Fibroblast of skin of abdomen (primary cell): ENCODE data around the gene RNF181.
A peak's percentile ranks its signal among the peaks of the same experiment; 100 is the strongest.
"Not testable (repeated sequence)": the region's sequence is repeated elsewhere in the genome, so short reads cannot be mapped to it uniquely, and the experiment has no call there.

ENCODE experiments used
- DNase-seq: peaks from one replicate; pipeline ENCODE4 v3.0.0-alpha.2; 2013

RNF181 gene

GRCh38 chr2:85577386-85578242 lies 17.9 kb upstream of the RNF181 start, which contains the start of gene VAMP8:
Gene VAMP8, plus strand, starts transcription at chr2:85577586. Its CDS starts 61 bp downstream, at chr2:85577647.
- DNase-seq = no peak

GRCh38 chr2:85578243-85579180 lies 17.0 kb upstream of the RNF181 start:
- no peak for DNase-seq

GRCh38 chr2:85579266-85579935 lies 16.1 kb upstream of the RNF181 start:
- no peak for DNase-seq

- DNase-seq = no peak
These were observed 15.3 kb upstream of the RNF181 start for GRCh38 chr2:85580206-85580605.

GRCh38 chr2:85582492-85582891 lies 13.1 kb upstream of the RNF181 start:
- DNase-seq = no peak

- DNase-seq = no peak
These were observed 11.7 kb upstream of the RNF181 start for GRCh38 chr2:85583667-85584353.

GRCh38 chr2:85584354-85584856 lies 11.1 kb upstream of the RNF181 start, which contains the start of gene VAMP5:
Gene VAMP5, plus strand, starts transcription at chr2:85584431. Its CDS starts 60 bp downstream, at chr2:85584491.
- peak; percentile 12 for DNase-seq

GRCh38 chr2:85584857-85585780 lies 10.4 kb upstream of the RNF181 start:
- peak; percentile 57 for DNase-seq

GRCh38 chr2:85585781-85586105 lies 9.8 kb upstream of the RNF181 start:
- peak; percentile 76 for DNase-seq

- DNase-seq = no peak
These were observed 7.3 kb upstream of the RNF181 start for GRCh38 chr2:85588236-85588635.

- no peak for DNase-seq
These were observed 6.9 kb upstream of the RNF181 start for GRCh38 chr2:85588645-85589044.

GRCh38 chr2:85589181-85589580 lies 6.4 kb upstream of the RNF181 start:
- no peak for DNase-seq

GRCh38 chr2:85589982-85590791 lies 5.4 kb upstream of the RNF181 start:
- peak; percentile 93 for DNase-seq

GRCh38 chr2:85590950-85591349 lies 4.6 kb upstream of the RNF181 start:
- DNase-seq = no peak

- no peak for DNase-seq
These were observed 4.0 kb upstream of the RNF181 start for GRCh38 chr2:85591563-85591962.

- DNase-seq = not testable (repeated sequence)
These were observed 3.2 kb upstream of the RNF181 start for GRCh38 chr2:85592299-85592698.

GRCh38 chr2:85593023-85593422 lies 2.5 kb upstream of the RNF181 start:
- DNase-seq = no peak

GRCh38 chr2:85594715-85595300 lies 737 bp upstream of the RNF181 start:
- DNase-seq = no peak

- no peak for DNase-seq
These were observed 435 bp downstream of the RNF181 start for GRCh38 chr2:85596026-85596333.
